H9 (cell line): ENCODE data around the gene KLHDC8A. TPM values are rescaled to one million over a fixed set of nuclear protein-coding genes. Genes with fewer than 3 reads are reported as not detected.

ENCODE experiments used
- DNase-seq: peaks from one replicate; pipeline ENCODE4 v3.0.0-alpha.2; 2017
- H2AFZ ChIP-seq: one replicate; pipeline ENCODE4 v1.6.1; 2013; ENCODE audit warnings: mild to moderate bottlenecking, low read length, control low read depth, moderate library complexity
- H2AK5ac ChIP-seq: 2 replicates; pipeline ENCODE4 v1.6.1; 2013; ENCODE audit warnings: low read length, control low read depth, mixed read lengths; ENCODE audit not compliant: insufficient read length
- H2BK120ac ChIP-seq: one replicate; pipeline ENCODE4 v1.6.1; 2013; ENCODE audit warnings: low read depth, mild to moderate bottlenecking, low read length, control low read depth, inconsistent platforms; ENCODE audit not compliant: poor library complexity, severe bottlenecking
- H2BK12ac ChIP-seq: 2 replicates; pipeline ENCODE4 v1.6.1; 2013; ENCODE audit warnings: low read length, control low read depth, mixed read lengths, low read depth; ENCODE audit not compliant: insufficient read length
- H2BK15ac ChIP-seq: 2 replicates; pipeline ENCODE4 v1.6.1; 2013; ENCODE audit warnings: low read depth, low read length, control low read depth
- H2BK20ac ChIP-seq: one replicate; pipeline ENCODE4 v1.6.1; 2013; ENCODE audit warnings: low read depth, mild to moderate bottlenecking, low read length, control low read depth, inconsistent platforms; ENCODE audit not compliant: poor library complexity, severe bottlenecking
- H2BK5ac ChIP-seq: 2 replicates; pipeline ENCODE4 v1.6.1; 2013; ENCODE audit warnings: low read length, control low read depth, mixed read lengths; ENCODE audit not compliant: insufficient read length
- H3K14ac ChIP-seq: 2 replicates; pipeline ENCODE4 v1.6.1; 2013; ENCODE audit warnings: low read length, control low read depth; ENCODE audit not compliant: insufficient read depth
- H3K18ac ChIP-seq: 2 replicates; pipeline ENCODE4 v1.6.1; 2013; ENCODE audit warnings: low read depth, mild to moderate bottlenecking, mixed read lengths, low read length, control low read depth; ENCODE audit not compliant: insufficient read length
- H3K23ac ChIP-seq: 2 replicates; pipeline ENCODE4 v1.6.1; 2013; ENCODE audit warnings: low read length, control low read depth, mixed read lengths, low read depth; ENCODE audit not compliant: insufficient read length
- H3K23me2 ChIP-seq: 2 replicates; pipeline ENCODE4 v1.6.1; 2013; ENCODE audit warnings: low read depth, mild to moderate bottlenecking, mixed read lengths, low read length, control low read depth; ENCODE audit not compliant: insufficient read length, poor library complexity, severe bottlenecking
- H3K27ac ChIP-seq: 2 replicates; pipeline ENCODE4 v1.5.1; 2013; ENCODE audit warnings: low read length, control low read depth, mixed read lengths, low read depth; ENCODE audit not compliant: insufficient read length
- H3K27me3 ChIP-seq: 2 replicates; pipeline ENCODE4 v1.6.1; 2013; ENCODE audit warnings: low read length, control low read depth, inconsistent platforms; ENCODE audit not compliant: insufficient read depth
- H3K4ac ChIP-seq: 2 replicates; pipeline ENCODE4 v1.6.1; 2013; ENCODE audit warnings: low read depth, mild to moderate bottlenecking, control low read depth, inconsistent platforms, low read length, moderate library complexity
- H3K4me1 ChIP-seq: 2 replicates; pipeline ENCODE4 v1.6.1; 2013; ENCODE audit warnings: low read length, control low read depth, inconsistent platforms; ENCODE audit not compliant: insufficient read depth
- H3K4me2 ChIP-seq: 2 replicates; pipeline ENCODE4 v1.6.1; 2013; ENCODE audit warnings: low read length, control low read depth, mixed read lengths; ENCODE audit not compliant: insufficient read length, insufficient read depth
- H3K56ac ChIP-seq: 2 replicates; pipeline ENCODE4 v1.6.1; 2013; ENCODE audit warnings: low read depth, mild to moderate bottlenecking, mixed read lengths, low read length, control low read depth; ENCODE audit not compliant: insufficient read length
- H3K79me1 ChIP-seq: 2 replicates; pipeline ENCODE4 v1.6.1; 2013; ENCODE audit warnings: low read depth, mild to moderate bottlenecking, moderate library complexity, low read length, control low read depth, inconsistent platforms; ENCODE audit not compliant: insufficient read depth, poor library complexity, severe bottlenecking
- H3K79me2 ChIP-seq: 2 replicates; pipeline ENCODE4 v1.6.1; 2013; ENCODE audit warnings: low read length, control low read depth, inconsistent platforms; ENCODE audit not compliant: insufficient read depth
- H3K9ac ChIP-seq: 2 replicates; pipeline ENCODE4 v1.6.1; 2013; ENCODE audit warnings: low read length, control low read depth, mixed read lengths; ENCODE audit not compliant: insufficient read length; ENCODE audit errors: extremely low read depth
- H3K9me3 ChIP-seq: one replicate; pipeline ENCODE4 v1.6.1; 2013; ENCODE audit warnings: low read depth, low read length, inconsistent platforms; ENCODE audit not compliant: control insufficient read depth
- H3T11ph ChIP-seq: one replicate; pipeline ENCODE4 v1.6.1; 2013; ENCODE audit warnings: mild to moderate bottlenecking, low read length, control low read depth, inconsistent platforms
- H4K20me1 ChIP-seq: one replicate; pipeline ENCODE4 v1.6.1; 2013; ENCODE audit not compliant: control insufficient read depth, insufficient read length, insufficient read depth
- H4K5ac ChIP-seq: 2 replicates; pipeline ENCODE4 v1.6.1; 2013; ENCODE audit warnings: low read depth, mild to moderate bottlenecking, mixed read lengths, low read length, control low read depth; ENCODE audit not compliant: insufficient read length
- H4K8ac ChIP-seq: replicated peaks from 2 replicates; pipeline ENCODE4 v1.6.1; 2013; ENCODE audit warnings: low read length, control low read depth, mixed read lengths, low read depth; ENCODE audit not compliant: insufficient read length
- H4K91ac ChIP-seq: 2 replicates; pipeline ENCODE4 v1.6.1; 2013; ENCODE audit warnings: low read depth, mild to moderate bottlenecking, moderate library complexity, mixed read lengths, low read length, control low read depth; ENCODE audit not compliant: insufficient read length
- H3K27ac Mint-ChIP-seq, 3 experiments: 2 replicates in 2 of 3; 3 replicates in 1 of 3; pipeline ENCODE4 v1.8.0; 2020 to 2021; ENCODE audit warnings: mixed read lengths in 3 of 3, mild to moderate bottlenecking in 1 of 3, moderate library complexity in 1 of 3
- H3K27me3 Mint-ChIP-seq: 2 replicates; pipeline ENCODE4 v1.8.0; 2021; ENCODE audit warnings: low read depth, mild to moderate bottlenecking, moderate library complexity, mixed read lengths
- H3K36me3 Mint-ChIP-seq, 3 experiments: 2 replicates in 2 of 3; 3 replicates in 1 of 3; pipeline ENCODE4 v1.8.0; 2020 to 2021; ENCODE audit warnings: low read depth in 3 of 3, mixed read lengths in 3 of 3; ENCODE audit not compliant: insufficient read depth in 1 of 3
- H3K4me1 Mint-ChIP-seq, 2 experiments: 2 replicates each; pipeline ENCODE4 v1.8.0; 2020; ENCODE audit warnings: mixed read lengths in 2 of 2
- H3K4me3 Mint-ChIP-seq, 2 experiments: 2 replicates in 1 of 2; 3 replicates in 1 of 2; pipeline ENCODE4 v1.8.0; 2020 to 2021; ENCODE audit warnings: mild to moderate bottlenecking in 2 of 2, mixed read lengths in 2 of 2, moderate library complexity in 1 of 2
- H3K9me3 Mint-ChIP-seq, 2 experiments: 2 replicates in 1 of 2; 3 replicates in 1 of 2; pipeline ENCODE4 v1.8.0; 2020; ENCODE audit warnings: mild to moderate bottlenecking in 2 of 2, mixed read lengths in 2 of 2, moderate library complexity in 1 of 2
- CTCF ChIP-seq: fragments of 200-600 bp; sonication (generic); conservative IDR thresholded peaks from 3 replicates; pipeline ENCODE4 v1.8.0; 2021; ENCODE audit warnings: antibody characterized with exemption, mild to moderate bottlenecking
- WGBS: extraction: QIAGEN DNeasy Blood & Tissue Kit; methylation state at CpG from one replicate; pipeline ENCODE4 v1.1.7; 2013; ENCODE audit warnings: missing lambda C conversion rate, low lambda C conversion rate, mixed read lengths; ENCODE audit not compliant: insufficient read length; ENCODE audit errors: extremely low coverage; 5-methylcytosine and 5-hydroxymethylcytosine counted together
- total RNA-seq: library from RNA; stranded (reverse); gene quantifications from 2 replicates; pipeline ENCODE4 v1.2.1, GENCODE V29; 2021

Gene KLHDC8A
- total RNA-seq, 1 experiment from 2014 or later = 0.96 TPM

- Histone ChIP-seq H4K5ac (no peak overlapping the region), H3K23ac (no peak overlapping the region), H4K20me1 (no peaks in the 10 kb centered on the region), H2BK12ac (no peak overlapping the region), H3K18ac (no peak overlapping the region), H3T11ph (no peak overlapping the region), H3K27ac (no peak overlapping the region), H3K4ac (no peak overlapping the region), H3K9ac (no peak overlapping the region), H2AK5ac (no peak overlapping the region), H3K9me3 (no peaks in the 10 kb centered on the region), H2BK120ac (no peak overlapping the region), H4K8ac (no peak overlapping the region), H3K79me2 (no peaks in the 10 kb centered on the region), H4K91ac (no peak overlapping the region), H3K27me3 (peaks cover 12% of the 10 kb centered on the region; the same call in 1 of the 2 replicates), H2BK15ac (no peak overlapping the region), H2BK5ac (no peak overlapping the region), H2BK20ac (no peak overlapping the region), H3K56ac (no peak overlapping the region), H3K79me1 (no peaks in the 10 kb centered on the region), H3K4me2 (no peak overlapping the region), H3K14ac (no peak overlapping the region; the same call in 1 of the 2 replicates), H3K4me1 (peaks cover 9% of the 10 kb centered on the region), H3K23me2 (peaks cover 4% of the 10 kb centered on the region), H2AFZ (no peak overlapping the region)
- no peak for DNase-seq
- no CpG with 5 or more reads among the region's 4 CpGs for WGBS
- TF ChIP-seq CTCF = no peak
- peaks cover 53% of the 10 kb centered on the region for H3K27me3 Mint-ChIP-seq
- no peaks in the 10 kb centered on the region for H3K9me3 Mint-ChIP-seq
- peaks cover 0 to 2% (median 0%) of the 10 kb centered on the region in 3 experiments; a peak in 2 of 7 replicates for H3K36me3 Mint-ChIP-seq
- no peak overlapping the region for H3K4me3 Mint-ChIP-seq
- no peak overlapping the region for H3K27ac Mint-ChIP-seq
- H3K4me1 Mint-ChIP-seq = peaks cover 39% of the 10 kb centered on the region in 2 experiments
Observed at GRCh38 chr1:205339717-205340116, 17.0 kb downstream of the KLHDC8A start.
